GM08714 (cell line): ENCODE measurements around the gene CDCA5.
A peak's percentile ranks its signal among the peaks of the same experiment; 100 is the strongest.

Experiments
- H3K4me3 ChIP-seq: fragments of 200-500 bp; sonication (Bioruptor generic); 2 replicates; pipeline ENCODE4 v1.5.1; 2014; ENCODE audit warnings: mild to moderate bottlenecking, low read length, inconsistent platforms
- ZNF274 ChIP-seq: IDR thresholded peaks from 2 replicates; pipeline ENCODE4 v1.6.1; 2012; ENCODE audit warnings: mild to moderate bottlenecking, low read depth, low read length

The CDCA5 gene

GRCh38 chr11:65060913-65061408 is 22.9 kb downstream of the CDCA5 start:
- H3K4me3 ChIP-seq = no peak overlapping the region
- no peak for TF ChIP-seq ZNF274

GRCh38 chr11:65059959-65060824 is 23.6 kb downstream of the CDCA5 start:
- H3K4me3 ChIP-seq = no peak overlapping the region
- TF ChIP-seq ZNF274 = no peak

- H3K4me3 ChIP-seq = no peak overlapping the region
- no peak for TF ChIP-seq ZNF274
Measured at GRCh38 chr11:65059523-65059922, 24.3 kb downstream of the CDCA5 start.

GRCh38 chr11:65058419-65059054 is 25.3 kb downstream of the CDCA5 start, which contains the start of gene NAALADL1:
TSS of gene NAALADL1 (minus strand) at chr11:65058553. CDS start at chr11:65058521, 32 bp downstream.
- H3K4me3 ChIP-seq = no peak within 1 kb of the TSS

GRCh38 chr11:65058012-65058411 is 25.8 kb downstream of the CDCA5 start:
- no peak for TF ChIP-seq ZNF274
- H3K4me3 ChIP-seq = no peak overlapping the region

More at GRCh38 chr11:65058419-65059054, 25.3 kb downstream of the CDCA5 start, which contains the start of gene NAALADL1:
- TF ChIP-seq ZNF274 = no peak

GRCh38 chr11:65057526-65057925 is 26.3 kb downstream of the CDCA5 start:
- no peak overlapping the region for H3K4me3 ChIP-seq
- no peak for TF ChIP-seq ZNF274

- no peak overlapping the region for H3K4me3 ChIP-seq
- no peak for TF ChIP-seq ZNF274
Measured at GRCh38 chr11:65056999-65057398, 26.8 kb downstream of the CDCA5 start.

- H3K4me3 ChIP-seq = no peak overlapping the region
- TF ChIP-seq ZNF274 = no peak
Measured at GRCh38 chr11:65055538-65055937, 28.3 kb downstream of the CDCA5 start.

- TF ChIP-seq ZNF274 = no peak
- no peak overlapping the region for H3K4me3 ChIP-seq
Measured at GRCh38 chr11:65053827-65054508, 29.9 kb downstream of the CDCA5 start.

GRCh38 chr11:65051398-65051858 is 32.4 kb downstream of the CDCA5 start:
- no peak overlapping the region for H3K4me3 ChIP-seq
- TF ChIP-seq ZNF274 = no peak

GRCh38 chr11:65047581-65048422 is 36.0 kb downstream of the CDCA5 start:
- TF ChIP-seq ZNF274 = no peak
- peak overlapping the region; percentile 3; the same call in 1 of the 2 replicates for H3K4me3 ChIP-seq

GRCh38 chr11:65045728-65046127 is 38.1 kb downstream of the CDCA5 start:
- TF ChIP-seq ZNF274 = no peak
- no peak overlapping the region for H3K4me3 ChIP-seq

- no peak overlapping the region for H3K4me3 ChIP-seq
Measured at GRCh38 chr11:65045061-65045460, 38.8 kb downstream of the CDCA5 start.

More at GRCh38 chr11:65045061-65045460, 38.8 kb downstream of the CDCA5 start:
- TF ChIP-seq ZNF274 = no peak
